Measurements from ENCODE around the gene PLXNA4. TPM values are rescaled to one million over a fixed set of nuclear protein-coding genes. Genes with fewer than 3 reads are reported as not detected.

PLXNA4 gene
- total RNA-seq, 1 experiment from 2014 or later = not detected

GRCh38 chr7:132433301-132433700 is 143.0 kb downstream of the PLXNA4 start:
- Mint-ChIP-seq H3K4me1 (ENCODE audit: insufficient read depth, unreplicated experiment) (peaks cover 13% of the 10 kb centered on the region), H3K4me3 (ENCODE audit: unreplicated experiment) (no peak overlapping the region), H3K27me3 (ENCODE audit: insufficient read depth, unreplicated experiment) (peaks cover 45% of the 10 kb centered on the region), H3K36me3 (ENCODE audit: insufficient read depth, unreplicated experiment) (peaks cover 5% of the 10 kb centered on the region), H3K9me3 (ENCODE audit: unreplicated experiment) (no peaks in the 10 kb centered on the region), H3K27ac (ENCODE audit: low read depth, unreplicated experiment) (no peak overlapping the region)
- ChIA-PET CTCF (no interaction called here), POLR2A (no interaction called here)
- BruUV-seq (replicated peaks) = no TSS peak
- TF ChIP-seq CTCF (IDR thresholded peaks at IDR 0.05; ENCODE audit: unreplicated experiment) = no peak
- no peak for DNase-seq (ENCODE audit: unreplicated experiment)
- intact Hi-C loops (cut with micrococcal nuclease) = no loop called here

GRCh38 chr7:132430861-132431822 is 145.1 kb downstream of the PLXNA4 start:
- H3K27ac Mint-ChIP-seq (ENCODE audit: low read depth, unreplicated experiment) = no peak overlapping the region
- DNase-seq (ENCODE audit: unreplicated experiment) = peak; percentile 88
- TF ChIP-seq CTCF (IDR thresholded peaks at IDR 0.05; ENCODE audit: unreplicated experiment) = no peak
- ChIA-PET POLR2A (no interaction called here), CTCF (no interaction called here)
- H3K4me3 Mint-ChIP-seq (ENCODE audit: unreplicated experiment) = no peak overlapping the region
- H3K27me3 Mint-ChIP-seq (ENCODE audit: insufficient read depth, unreplicated experiment) = peaks cover 25% of the 10 kb centered on the region
- no peaks in the 10 kb centered on the region for H3K9me3 Mint-ChIP-seq (ENCODE audit: unreplicated experiment)
- peaks cover 5% of the 10 kb centered on the region for H3K36me3 Mint-ChIP-seq (ENCODE audit: insufficient read depth, unreplicated experiment)
- intact Hi-C loops (cut with micrococcal nuclease) = no loop called here
- peaks cover 13% of the 10 kb centered on the region for H3K4me1 Mint-ChIP-seq (ENCODE audit: insufficient read depth, unreplicated experiment)
- BruUV-seq (replicated peaks) = no TSS peak

GRCh38 chr7:132430041-132430855 is 146.0 kb downstream of the PLXNA4 start:
- POLR2A ChIA-PET = interaction anchor here (0.7 kb wide), 1 partner anchor 194 kb away, joined by 3 read pairs; no protein-coding TSS in a partner anchor

More at GRCh38 chr7:132430041-132430855, 146.0 kb downstream of the PLXNA4 start:
- Mint-ChIP-seq H3K9me3 (ENCODE audit: unreplicated experiment) (no peaks in the 10 kb centered on the region), H3K27ac (ENCODE audit: low read depth, unreplicated experiment) (no peak overlapping the region), H3K4me1 (ENCODE audit: insufficient read depth, unreplicated experiment) (peaks cover 10% of the 10 kb centered on the region), H3K36me3 (ENCODE audit: insufficient read depth, unreplicated experiment) (peaks cover 5% of the 10 kb centered on the region), H3K27me3 (ENCODE audit: insufficient read depth, unreplicated experiment) (peaks cover 16% of the 10 kb centered on the region), H3K4me3 (ENCODE audit: unreplicated experiment) (no peak overlapping the region)
- no TSS peak for BruUV-seq (replicated peaks)
- intact Hi-C loops (cut with micrococcal nuclease) = no loop called here
- no peak for DNase-seq (ENCODE audit: unreplicated experiment)
- no peak for TF ChIP-seq CTCF (IDR thresholded peaks at IDR 0.05; ENCODE audit: unreplicated experiment)
- CTCF ChIA-PET = interaction anchor here (0.7 kb wide), 1 partner anchor 36 kb away, joined by 3 read pairs; no protein-coding TSS in a partner anchor
